ENCODE measurements around the gene KLK12. TPM values are rescaled to one million over a fixed set of nuclear protein-coding genes. Genes with fewer than 3 reads are reported as not detected.

The KLK12 gene
- total RNA-seq, 1 experiment from 2014 or later, result not detected

DNA sequence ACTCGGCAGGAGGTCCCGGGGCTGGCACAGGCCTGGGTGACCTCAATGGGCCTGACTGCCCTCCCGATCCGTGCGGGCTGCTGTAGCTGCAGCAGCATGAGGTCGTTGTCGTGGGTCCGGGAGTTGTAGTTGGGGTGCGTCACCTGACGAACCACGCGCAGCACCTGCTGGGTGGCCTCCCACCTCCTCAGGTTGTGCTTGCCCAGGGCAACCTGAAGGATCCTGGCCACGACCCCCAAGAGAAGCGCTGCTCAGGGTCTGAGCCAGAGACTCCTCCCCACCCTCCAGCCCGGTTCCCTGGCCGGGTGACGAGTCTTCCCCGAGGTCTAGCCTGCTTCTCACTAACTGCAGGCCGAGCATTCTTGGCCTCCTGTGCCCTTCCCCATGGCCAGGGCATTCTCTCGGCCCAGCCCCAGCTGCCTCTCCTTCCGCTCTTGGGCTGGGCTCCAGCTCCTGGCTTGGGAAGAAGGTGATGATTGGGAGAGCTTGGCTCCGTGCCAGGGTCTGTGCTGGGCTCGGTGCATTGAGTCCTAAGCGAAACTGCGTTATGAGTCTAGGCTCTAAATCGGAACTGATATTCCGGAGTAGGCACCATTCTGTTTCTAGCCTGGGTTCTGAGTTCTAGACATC is 44.8 kb upstream of the KLK12 start:
- H4K20me1 ChIP-seq (ENCODE audit: control insufficient read depth, insufficient read depth, insufficient read length), result no peaks in the 10 kb centered on the region
- H2BK15ac ChIP-seq (ENCODE audit: low read depth, low read length), result no peak overlapping the region
- H4K91ac ChIP-seq (ENCODE audit: insufficient read length, low read depth, low read length), result no peak overlapping the region
- DNase-seq, result no peak
- no peak overlapping the region; the same call in 1 of the 2 replicates for H3K14ac ChIP-seq (ENCODE audit: insufficient read depth, low read length)
- no peak overlapping the region for H3K27ac ChIP-seq (ENCODE audit: insufficient read length, low read depth, low read length)
- no peak overlapping the region for H2AK5ac ChIP-seq (ENCODE audit: insufficient read length, low read length)
- H3K56ac ChIP-seq (ENCODE audit: insufficient read length, low read depth, low read length), result no peak overlapping the region
- Mint-ChIP-seq H3K9me3 (no peaks in the 10 kb centered on the region), H3K36me3 (ENCODE audit: insufficient read depth in 1 of 3, low read depth in 3 of 3) (no peaks in the 10 kb centered on the region), H3K4me3 (no peak overlapping the region), H3K4me1 (peaks cover 28 to 32% of the 10 kb centered on the region in 2 experiments), H3K27ac (0 out of 7 replicates have a peak overlapping the region, but pooled peaks of 1 of the 3 experiments have one; percentile 28), H3K27me3 (ENCODE audit: low read depth) (peaks cover 18% of the 10 kb centered on the region)
- H2BK20ac ChIP-seq (ENCODE audit: low read depth, low read length, poor library complexity, severe bottlenecking), result no peak overlapping the region
- H3K4ac ChIP-seq (ENCODE audit: low read depth, low read length), result no peak overlapping the region
- no peak overlapping the region for H3K18ac ChIP-seq (ENCODE audit: insufficient read length, low read depth, low read length)
- no peak overlapping the region for H3K23ac ChIP-seq (ENCODE audit: insufficient read length, low read depth, low read length)
- no peaks in the 10 kb centered on the region for H3K79me2 ChIP-seq (ENCODE audit: insufficient read depth, low read length)
- no peaks in the 10 kb centered on the region for H3K9me3 ChIP-seq (ENCODE audit: control insufficient read depth, low read depth, low read length)
- no CpG with 5 or more reads among the region's 27 CpGs for WGBS (ENCODE audit: extremely low coverage, insufficient read length, low lambda C conversion rate)
- peaks cover 2% of the 10 kb centered on the region; the same call in 1 of the 2 replicates for H3K4me1 ChIP-seq (ENCODE audit: insufficient read depth, low read length)
- no peak overlapping the region for H3K4me2 ChIP-seq (ENCODE audit: insufficient read depth, insufficient read length, low read length)
- H4K5ac ChIP-seq (ENCODE audit: insufficient read length, low read depth, low read length), result no peak overlapping the region
- no peak overlapping the region for H3K9ac ChIP-seq (ENCODE audit: extremely low read depth, insufficient read length, low read length)
- no peak overlapping the region for H2BK12ac ChIP-seq (ENCODE audit: insufficient read length, low read depth, low read length)
- no peak overlapping the region for H3T11ph ChIP-seq (ENCODE audit: low read length)
- no peak overlapping the region for H2BK5ac ChIP-seq (ENCODE audit: insufficient read length, low read length)
- TF ChIP-seq, protein P1, sequence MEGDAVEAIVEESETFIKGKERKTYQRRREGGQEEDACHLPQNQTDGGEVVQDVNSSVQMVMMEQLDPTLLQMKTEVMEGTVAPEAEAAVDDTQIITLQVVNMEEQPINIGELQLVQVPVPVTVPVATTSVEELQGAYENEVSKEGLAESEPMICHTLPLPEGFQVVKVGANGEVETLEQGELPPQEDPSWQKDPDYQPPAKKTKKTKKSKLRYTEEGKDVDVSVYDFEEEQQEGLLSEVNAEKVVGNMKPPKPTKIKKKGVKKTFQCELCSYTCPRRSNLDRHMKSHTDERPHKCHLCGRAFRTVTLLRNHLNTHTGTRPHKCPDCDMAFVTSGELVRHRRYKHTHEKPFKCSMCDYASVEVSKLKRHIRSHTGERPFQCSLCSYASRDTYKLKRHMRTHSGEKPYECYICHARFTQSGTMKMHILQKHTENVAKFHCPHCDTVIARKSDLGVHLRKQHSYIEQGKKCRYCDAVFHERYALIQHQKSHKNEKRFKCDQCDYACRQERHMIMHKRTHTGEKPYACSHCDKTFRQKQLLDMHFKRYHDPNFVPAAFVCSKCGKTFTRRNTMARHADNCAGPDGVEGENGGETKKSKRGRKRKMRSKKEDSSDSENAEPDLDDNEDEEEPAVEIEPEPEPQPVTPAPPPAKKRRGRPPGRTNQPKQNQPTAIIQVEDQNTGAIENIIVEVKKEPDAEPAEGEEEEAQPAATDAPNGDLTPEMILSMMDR (conservative IDR thresholded peaks at IDR 0.05), result no peak
- no peak overlapping the region for H2BK120ac ChIP-seq (ENCODE audit: low read depth, low read length, poor library complexity, severe bottlenecking)
- H3K79me1 ChIP-seq (ENCODE audit: insufficient read depth, low read depth, low read length, poor library complexity, severe bottlenecking), result no peaks in the 10 kb centered on the region
- H3K23me2 ChIP-seq (ENCODE audit: insufficient read length, low read depth, low read length, poor library complexity, severe bottlenecking), result no peaks in the 10 kb centered on the region
- H3K27me3 ChIP-seq (ENCODE audit: insufficient read depth, low read length), result no peaks in the 10 kb centered on the region; the same call in 1 of the 2 replicates
- H4K8ac ChIP-seq (replicated peaks; ENCODE audit: insufficient read length, low read depth, low read length), result no peak overlapping the region
- H2AFZ ChIP-seq (ENCODE audit: low read length), result no peak overlapping the region
